Neural cell (in vitro differentiated cells): ENCODE results near the gene SLC47A1. TPM values are rescaled to one million over a fixed set of nuclear protein-coding genes. Genes with fewer than 3 reads are reported as not detected.

Experiments
- H2AFZ ChIP-seq: fragments of 200-600, 300-800 bp; sonication (generic), shearing (Covaris generic); 2 replicates; pipeline ENCODE4 v1.6.0; 2014; ENCODE audit warnings: low read depth, mild to moderate bottlenecking, antibody characterized with exemption, low read length, moderate library complexity
- H3F3A ChIP-seq: fragments of 200-600 bp; shearing (Covaris generic); 2 replicates; pipeline ENCODE4 v1.6.1; 2016; ENCODE audit warnings: mild to moderate bottlenecking, moderate library complexity, mixed read lengths, antibody characterized with exemption, low read length; ENCODE audit not compliant: insufficient read depth, poor library complexity, severe bottlenecking
- H3K27ac ChIP-seq: fragments of 200-600, 300-800 bp; sonication (generic), shearing (Covaris generic); 2 replicates; pipeline ENCODE4 v1.5.1; 2014; ENCODE audit warnings: mild to moderate bottlenecking, low read length, moderate library complexity
- H3K27me3 ChIP-seq: fragments of 300-800, 200-600 bp; sonication (generic), shearing (Covaris generic); 2 replicates; pipeline ENCODE4 v1.6.0; 2014; ENCODE audit warnings: mild to moderate bottlenecking, low read depth, low read length, moderate library complexity; ENCODE audit not compliant: insufficient read depth
- H3K36me3 ChIP-seq: fragments of 300-800, 200-600 bp; sonication (generic), shearing (Covaris generic); 2 replicates; pipeline ENCODE4 v1.5.1; 2014; ENCODE audit warnings: mild to moderate bottlenecking, antibody characterized with exemption, low read length, moderate library complexity; ENCODE audit not compliant: insufficient read depth
- H3K4me2 ChIP-seq: fragments of 300-800, 200-600 bp; sonication (generic), shearing (Covaris generic); 2 replicates; pipeline ENCODE4 v1.6.0; 2014; ENCODE audit warnings: mild to moderate bottlenecking, low read length
- H3K4me3 ChIP-seq: fragments of 300-800, 200-600 bp; sonication (generic), shearing (Covaris generic); 2 replicates; pipeline ENCODE4 v1.5.1; 2014; ENCODE audit warnings: mild to moderate bottlenecking, low read length, moderate library complexity
- H3K79me2 ChIP-seq: fragments of 200-600 bp; shearing (Covaris generic); replicated peaks from 2 replicates; pipeline ENCODE4 v1.6.0; 2014; ENCODE audit warnings: mild to moderate bottlenecking, low read length, moderate library complexity; ENCODE audit not compliant: insufficient read depth
- H3K9ac ChIP-seq: fragments of 300-800, 200-600 bp; sonication (generic), shearing (Covaris generic); 2 replicates; pipeline ENCODE4 v1.6.1; 2016; ENCODE audit warnings: mild to moderate bottlenecking, low read length, mixed read lengths
- H3K9me2 ChIP-seq: fragments of 200-600 bp; shearing (Covaris generic); 2 replicates; pipeline ENCODE4 v1.6.1; 2016; ENCODE audit warnings: mild to moderate bottlenecking, low read length, mixed read lengths; ENCODE audit not compliant: insufficient read depth
- H3K9me3 ChIP-seq: fragments of 200-600, 300-800 bp; sonication (generic), shearing (Covaris generic); 2 replicates; pipeline ENCODE4 v1.6.1; 2016; ENCODE audit warnings: mild to moderate bottlenecking, mixed run types, low read length, moderate library complexity, mixed read lengths
- H4K20me1 ChIP-seq: fragments of 200-600 bp; shearing (Covaris generic); 2 replicates; pipeline ENCODE4 v1.6.1; 2016; ENCODE audit warnings: mild to moderate bottlenecking, mixed run types; ENCODE audit not compliant: insufficient read depth
- CTCF ChIP-seq: fragments of 450-650 bp; IDR thresholded peaks from 2 replicates; pipeline ENCODE4 v1.5.1; 2014; ENCODE audit warnings: antibody characterized with exemption, mild to moderate bottlenecking, moderate library complexity; ENCODE audit not compliant: poor library complexity, severe bottlenecking
- EP300 ChIP-seq: fragments of 450-650 bp; conservative IDR thresholded peaks from 2 replicates; pipeline ENCODE4 v1.6.1; 2014; ENCODE audit warnings: antibody characterized with exemption, mild to moderate bottlenecking, moderate library complexity; ENCODE audit not compliant: poor library complexity, severe bottlenecking
- EZH2 ChIP-seq: fragments of 200-600, 300-800 bp; shearing (Covaris generic), sonication (generic); IDR thresholded peaks from 2 replicates; pipeline ENCODE4 v1.6.1; 2014; ENCODE audit warnings: antibody characterized with exemption, low read length, borderline replicate concordance, mild to moderate bottlenecking; ENCODE audit not compliant: insufficient read depth, poor library complexity, severe bottlenecking
- MXI1 ChIP-seq: fragments of 450-650 bp; conservative IDR thresholded peaks from 2 replicates; pipeline ENCODE4 v1.6.1; 2014; ENCODE audit warnings: antibody characterized with exemption, mild to moderate bottlenecking; ENCODE audit not compliant: poor library complexity, severe bottlenecking
- POLR2AphosphoS5 ChIP-seq: IDR thresholded peaks from 2 replicates; pipeline ENCODE4 v1.6.1; 2012
- RAD21 ChIP-seq: fragments of 450-650 bp; conservative IDR thresholded peaks from 2 replicates; pipeline ENCODE4 v1.6.1; 2014; ENCODE audit warnings: antibody characterized with exemption, mild to moderate bottlenecking, moderate library complexity
- REST ChIP-seq: IDR thresholded peaks from 2 replicates; pipeline ENCODE4 v1.6.1; 2012; ENCODE audit warnings: borderline replicate concordance
- SMC3 ChIP-seq: fragments of 450-650 bp; conservative IDR thresholded peaks from 2 replicates; pipeline ENCODE4 v1.6.1; 2014; ENCODE audit warnings: antibody characterized with exemption, mild to moderate bottlenecking, moderate library complexity; ENCODE audit not compliant: poor library complexity
- TAF1 ChIP-seq: IDR thresholded peaks from 2 replicates; pipeline ENCODE4 v1.6.1; 2012; ENCODE audit warnings: low read depth
- polyA plus RNA-seq: library from polyadenylated mRNA; depleted of rRNA; stranded (reverse); fragments of >200 nt; gene quantifications from 2 replicates; pipeline ENCODE4 v1.2.3, GENCODE V29; 2014

SLC47A1 gene
- polyA plus RNA-seq, 1 donor from 2014 or later: not detected

GRCh38 chr17:19596869-19597268, 63.2 kb downstream of the SLC47A1 start:
- no peak overlapping the region for H3K4me3 ChIP-seq
- no peaks in the 10 kb centered on the region for H3K27me3 ChIP-seq
- no peaks in the 10 kb centered on the region for H3K36me3 ChIP-seq
- no peaks in the 10 kb centered on the region for H3K79me2 ChIP-seq
- H3K4me2 ChIP-seq: no peak overlapping the region
- no peaks in the 10 kb centered on the region for H3K9me3 ChIP-seq
- no peak overlapping the region for H2AFZ ChIP-seq
- no peaks in the 10 kb centered on the region for H4K20me1 ChIP-seq
- TF ChIP-seq EZH2 (no peak), EP300 (no peak), CTCF (no peak), SMC3 (no peak), REST (no peak), RAD21 (no peak), POLR2AphosphoS5 (no peak), TAF1 (no peak), MXI1 (no peak)
- H3F3A ChIP-seq: no peaks in the 10 kb centered on the region
- no peak overlapping the region for H3K27ac ChIP-seq
- H3K9ac ChIP-seq: no peak overlapping the region
- no peaks in the 10 kb centered on the region for H3K9me2 ChIP-seq

GRCh38 chr17:19610311-19610710, 76.7 kb downstream of the SLC47A1 start:
- Histone ChIP-seq H3K9ac (no peak overlapping the region), H4K20me1 (no peaks in the 10 kb centered on the region), H3K4me2 (no peak overlapping the region), H3K4me3 (no peak overlapping the region), H3F3A (no peaks in the 10 kb centered on the region), H3K79me2 (no peaks in the 10 kb centered on the region), H3K27ac (no peak overlapping the region), H3K9me3 (no peaks in the 10 kb centered on the region), H3K9me2 (no peaks in the 10 kb centered on the region), H2AFZ (no peak overlapping the region), H3K27me3 (no peaks in the 10 kb centered on the region), H3K36me3 (no peaks in the 10 kb centered on the region)
- no peak for TF ChIP-seq EP300
- TF ChIP-seq POLR2AphosphoS5: no peak
- TF ChIP-seq REST: no peak
- no peak for TF ChIP-seq CTCF
- no peak for TF ChIP-seq TAF1
- no peak for TF ChIP-seq MXI1
- TF ChIP-seq RAD21: no peak
- no peak for TF ChIP-seq SMC3
- no peak for TF ChIP-seq EZH2
